H9 (cell line): ENCODE measurements around the gene SPATA19. TPM values are rescaled to one million over a fixed set of nuclear protein-coding genes. Genes with fewer than 3 reads are reported as not detected.

Source experiments
- DNase-seq: peaks from one replicate; pipeline ENCODE4 v3.0.0-alpha.2; 2017
- H2AFZ ChIP-seq: one replicate; pipeline ENCODE4 v1.6.1; 2013; ENCODE audit warnings: mild to moderate bottlenecking, low read length, control low read depth, moderate library complexity
- H2AK5ac ChIP-seq: 2 replicates; pipeline ENCODE4 v1.6.1; 2013; ENCODE audit warnings: low read length, control low read depth, mixed read lengths; ENCODE audit not compliant: insufficient read length
- H2BK120ac ChIP-seq: one replicate; pipeline ENCODE4 v1.6.1; 2013; ENCODE audit warnings: low read depth, mild to moderate bottlenecking, low read length, control low read depth, inconsistent platforms; ENCODE audit not compliant: poor library complexity, severe bottlenecking
- H2BK12ac ChIP-seq: 2 replicates; pipeline ENCODE4 v1.6.1; 2013; ENCODE audit warnings: low read length, control low read depth, mixed read lengths, low read depth; ENCODE audit not compliant: insufficient read length
- H2BK15ac ChIP-seq: 2 replicates; pipeline ENCODE4 v1.6.1; 2013; ENCODE audit warnings: low read depth, low read length, control low read depth
- H2BK20ac ChIP-seq: one replicate; pipeline ENCODE4 v1.6.1; 2013; ENCODE audit warnings: low read depth, mild to moderate bottlenecking, low read length, control low read depth, inconsistent platforms; ENCODE audit not compliant: poor library complexity, severe bottlenecking
- H2BK5ac ChIP-seq: 2 replicates; pipeline ENCODE4 v1.6.1; 2013; ENCODE audit warnings: low read length, control low read depth, mixed read lengths; ENCODE audit not compliant: insufficient read length
- H3K14ac ChIP-seq: 2 replicates; pipeline ENCODE4 v1.6.1; 2013; ENCODE audit warnings: low read length, control low read depth; ENCODE audit not compliant: insufficient read depth
- H3K18ac ChIP-seq: 2 replicates; pipeline ENCODE4 v1.6.1; 2013; ENCODE audit warnings: low read depth, mild to moderate bottlenecking, mixed read lengths, low read length, control low read depth; ENCODE audit not compliant: insufficient read length
- H3K23ac ChIP-seq: 2 replicates; pipeline ENCODE4 v1.6.1; 2013; ENCODE audit warnings: low read length, control low read depth, mixed read lengths, low read depth; ENCODE audit not compliant: insufficient read length
- H3K23me2 ChIP-seq: 2 replicates; pipeline ENCODE4 v1.6.1; 2013; ENCODE audit warnings: low read depth, mild to moderate bottlenecking, mixed read lengths, low read length, control low read depth; ENCODE audit not compliant: insufficient read length, poor library complexity, severe bottlenecking
- H3K27ac ChIP-seq: 2 replicates; pipeline ENCODE4 v1.5.1; 2013; ENCODE audit warnings: low read length, control low read depth, mixed read lengths, low read depth; ENCODE audit not compliant: insufficient read length
- H3K27me3 ChIP-seq: 2 replicates; pipeline ENCODE4 v1.6.1; 2013; ENCODE audit warnings: low read length, control low read depth, inconsistent platforms; ENCODE audit not compliant: insufficient read depth
- H3K4ac ChIP-seq: 2 replicates; pipeline ENCODE4 v1.6.1; 2013; ENCODE audit warnings: low read depth, mild to moderate bottlenecking, control low read depth, inconsistent platforms, low read length, moderate library complexity
- H3K4me1 ChIP-seq: 2 replicates; pipeline ENCODE4 v1.6.1; 2013; ENCODE audit warnings: low read length, control low read depth, inconsistent platforms; ENCODE audit not compliant: insufficient read depth
- H3K4me2 ChIP-seq: 2 replicates; pipeline ENCODE4 v1.6.1; 2013; ENCODE audit warnings: low read length, control low read depth, mixed read lengths; ENCODE audit not compliant: insufficient read length, insufficient read depth
- H3K56ac ChIP-seq: 2 replicates; pipeline ENCODE4 v1.6.1; 2013; ENCODE audit warnings: low read depth, mild to moderate bottlenecking, mixed read lengths, low read length, control low read depth; ENCODE audit not compliant: insufficient read length
- H3K79me1 ChIP-seq: 2 replicates; pipeline ENCODE4 v1.6.1; 2013; ENCODE audit warnings: low read depth, mild to moderate bottlenecking, moderate library complexity, low read length, control low read depth, inconsistent platforms; ENCODE audit not compliant: insufficient read depth, poor library complexity, severe bottlenecking
- H3K79me2 ChIP-seq: 2 replicates; pipeline ENCODE4 v1.6.1; 2013; ENCODE audit warnings: low read length, control low read depth, inconsistent platforms; ENCODE audit not compliant: insufficient read depth
- H3K9ac ChIP-seq: 2 replicates; pipeline ENCODE4 v1.6.1; 2013; ENCODE audit warnings: low read length, control low read depth, mixed read lengths; ENCODE audit not compliant: insufficient read length; ENCODE audit errors: extremely low read depth
- H3K9me3 ChIP-seq: one replicate; pipeline ENCODE4 v1.6.1; 2013; ENCODE audit warnings: low read depth, low read length, inconsistent platforms; ENCODE audit not compliant: control insufficient read depth
- H3T11ph ChIP-seq: one replicate; pipeline ENCODE4 v1.6.1; 2013; ENCODE audit warnings: mild to moderate bottlenecking, low read length, control low read depth, inconsistent platforms
- H4K20me1 ChIP-seq: one replicate; pipeline ENCODE4 v1.6.1; 2013; ENCODE audit not compliant: control insufficient read depth, insufficient read length, insufficient read depth
- H4K5ac ChIP-seq: 2 replicates; pipeline ENCODE4 v1.6.1; 2013; ENCODE audit warnings: low read depth, mild to moderate bottlenecking, mixed read lengths, low read length, control low read depth; ENCODE audit not compliant: insufficient read length
- H4K8ac ChIP-seq: replicated peaks from 2 replicates; pipeline ENCODE4 v1.6.1; 2013; ENCODE audit warnings: low read length, control low read depth, mixed read lengths, low read depth; ENCODE audit not compliant: insufficient read length
- H4K91ac ChIP-seq: 2 replicates; pipeline ENCODE4 v1.6.1; 2013; ENCODE audit warnings: low read depth, mild to moderate bottlenecking, moderate library complexity, mixed read lengths, low read length, control low read depth; ENCODE audit not compliant: insufficient read length
- H3K27ac Mint-ChIP-seq, 3 experiments: 2 replicates in 2 of 3; 3 replicates in 1 of 3; pipeline ENCODE4 v1.8.0; 2020 to 2021; ENCODE audit warnings: mixed read lengths in 3 of 3, mild to moderate bottlenecking in 1 of 3, moderate library complexity in 1 of 3
- H3K27me3 Mint-ChIP-seq: 2 replicates; pipeline ENCODE4 v1.8.0; 2021; ENCODE audit warnings: low read depth, mild to moderate bottlenecking, moderate library complexity, mixed read lengths
- H3K36me3 Mint-ChIP-seq, 3 experiments: 2 replicates in 2 of 3; 3 replicates in 1 of 3; pipeline ENCODE4 v1.8.0; 2020 to 2021; ENCODE audit warnings: low read depth in 3 of 3, mixed read lengths in 3 of 3; ENCODE audit not compliant: insufficient read depth in 1 of 3
- H3K4me1 Mint-ChIP-seq, 2 experiments: 2 replicates each; pipeline ENCODE4 v1.8.0; 2020; ENCODE audit warnings: mixed read lengths in 2 of 2
- H3K4me3 Mint-ChIP-seq, 2 experiments: 2 replicates in 1 of 2; 3 replicates in 1 of 2; pipeline ENCODE4 v1.8.0; 2020 to 2021; ENCODE audit warnings: mild to moderate bottlenecking in 2 of 2, mixed read lengths in 2 of 2, moderate library complexity in 1 of 2
- H3K9me3 Mint-ChIP-seq, 2 experiments: 2 replicates in 1 of 2; 3 replicates in 1 of 2; pipeline ENCODE4 v1.8.0; 2020; ENCODE audit warnings: mild to moderate bottlenecking in 2 of 2, mixed read lengths in 2 of 2, moderate library complexity in 1 of 2
- CTCF ChIP-seq: fragments of 200-600 bp; sonication (generic); conservative IDR thresholded peaks from 3 replicates; pipeline ENCODE4 v1.8.0; 2021; ENCODE audit warnings: antibody characterized with exemption, mild to moderate bottlenecking
- WGBS: extraction: QIAGEN DNeasy Blood & Tissue Kit; methylation state at CpG from one replicate; pipeline ENCODE4 v1.1.7; 2013; ENCODE audit warnings: missing lambda C conversion rate, low lambda C conversion rate, mixed read lengths; ENCODE audit not compliant: insufficient read length; ENCODE audit errors: extremely low coverage; 5-methylcytosine and 5-hydroxymethylcytosine counted together
- total RNA-seq: library from RNA; stranded (reverse); gene quantifications from 2 replicates; pipeline ENCODE4 v1.2.1, GENCODE V29; 2021

Gene SPATA19
- total RNA-seq, 1 experiment from 2014 or later, result not detected

DNA sequence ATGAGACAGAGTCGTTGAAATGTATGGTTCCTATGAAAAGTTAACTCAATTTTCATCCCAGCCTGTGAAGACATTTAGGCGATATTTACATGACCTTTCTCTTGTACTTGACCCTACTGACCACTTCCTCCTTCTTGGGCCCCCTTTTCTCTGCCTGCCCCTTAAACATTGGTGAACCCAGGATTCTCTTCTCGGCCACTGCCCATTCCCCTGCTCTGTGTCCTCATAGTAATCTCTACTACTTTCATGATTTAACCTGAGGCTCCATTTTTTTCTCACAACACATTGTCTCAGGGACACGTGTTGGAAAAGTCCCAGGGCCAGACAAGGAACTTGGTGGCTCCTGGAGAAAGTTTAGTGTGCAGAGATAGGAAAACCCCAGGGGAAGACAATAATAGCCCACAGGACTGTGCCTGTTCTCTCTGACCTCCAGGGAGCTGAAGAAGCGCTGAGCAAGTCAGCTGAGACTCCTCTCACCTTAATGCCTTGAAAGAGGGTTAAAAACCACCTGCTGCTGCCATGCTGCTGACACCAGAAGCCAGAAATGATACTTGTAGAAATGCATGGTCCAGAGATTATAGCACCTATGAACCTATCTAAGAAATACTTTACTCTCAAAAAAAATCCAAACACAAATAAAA, 42.5 kb upstream of the SPATA19 start:
- WGBS, result no CpG with 5 or more reads among the region's 5 CpGs
- Mint-ChIP-seq H3K27ac (no peak overlapping the region), H3K36me3 (no peaks in the 10 kb centered on the region; a peak in 3 of 7 replicates), H3K9me3 (peaks cover 5 to 7% of the 10 kb centered on the region in 2 experiments; a peak in 4 of 5 replicates), H3K27me3 (peaks cover 21% of the 10 kb centered on the region), H3K4me1 (no peaks in the 10 kb centered on the region), H3K4me3 (no peak overlapping the region)
- Histone ChIP-seq H3K23me2 (no peaks in the 10 kb centered on the region), H2AK5ac (no peak overlapping the region), H2BK120ac (no peak overlapping the region), H2BK5ac (no peak overlapping the region), H3K23ac (no peak overlapping the region), H3K4me2 (no peak overlapping the region), H2BK15ac (no peak overlapping the region), H3K79me2 (no peaks in the 10 kb centered on the region), H3K56ac (no peak overlapping the region), H3K18ac (no peak overlapping the region), H2AFZ (no peak overlapping the region), H3K79me1 (no peaks in the 10 kb centered on the region), H3K9me3 (no peaks in the 10 kb centered on the region), H3K4ac (no peak overlapping the region), H3K14ac (no peak overlapping the region), H2BK20ac (no peak overlapping the region), H3K4me1 (no peaks in the 10 kb centered on the region), H3T11ph (no peak overlapping the region), H3K27ac (no peak overlapping the region), H3K9ac (no peak overlapping the region), H4K91ac (no peak overlapping the region), H4K20me1 (no peaks in the 10 kb centered on the region), H4K5ac (no peak overlapping the region), H3K27me3 (no peaks in the 10 kb centered on the region), H4K8ac (no peak overlapping the region), H2BK12ac (no peak overlapping the region)
- no peak for DNase-seq
- TF ChIP-seq CTCF, result no peak
